SK-N-SH (cell line): ENCODE data around the gene CACNG4. TPM values are rescaled to one million over a fixed set of nuclear protein-coding genes. Genes with fewer than 3 reads are reported as not detected.

Source experiments
- CTCF ChIA-PET: fragments of 300-600, 350-600 bp; formaldehyde crosslinking; extraction: SDS; loops from one replicate; lab custom pipeline; 2021; lab: Yijun Ruan, JAX
- POLR2A ChIA-PET: fragments of 350-600 bp; sonication (Branson Sonifier 250); formaldehyde crosslinking; extraction: SDS; loops from one replicate; lab custom pipeline; 2020; ENCODE audit warnings: antibody characterized with exemption, inconsistent platforms; lab: Yijun Ruan, JAX
- DNase-seq: peaks from one replicate; pipeline ENCODE4 v3.0.0; 2012
- H2AFZ ChIP-seq: fragments of 200-600 bp; sonication (generic); 2 replicates; pipeline ENCODE4 v1.8.1; 2016; ENCODE audit warnings: antibody characterized with exemption, mild to moderate bottlenecking, low read depth
- H3F3A ChIP-seq: fragments of 200-600 bp; sonication (generic); replicated peaks from 2 replicates; pipeline ENCODE3; 2016; ENCODE audit warnings: antibody characterized with exemption, mild to moderate bottlenecking; ENCODE audit not compliant: insufficient read depth
- H3K27ac ChIP-seq, 2 experiments: fragments of 200-500 bp in 1 of 2; fragments of 200-600 bp in 1 of 2; sonication (Bioruptor generic) in 1 of 2; sonication (generic), shearing (Covaris generic) in 1 of 2; 2 replicates each; pipeline versions ENCODE4 v1.5.1 to v1.6.1; 2014 to 2016; ENCODE audit warnings: low read depth in 2 of 2, inconsistent platforms in 1 of 2, low read length in 1 of 2, mild to moderate bottlenecking in 1 of 2, mixed read lengths in 1 of 2
- H3K27me3 ChIP-seq: fragments of 200-600 bp; sonication (generic), shearing (Covaris generic); 2 replicates; pipeline ENCODE4 v1.6.1; 2016; ENCODE audit warnings: mixed run types; ENCODE audit not compliant: insufficient read depth
- H3K36me3 ChIP-seq, 2 experiments: fragments of 200-500 bp in 1 of 2; fragments of 200-600 bp in 1 of 2; sonication (Bioruptor generic) in 1 of 2; sonication (generic) in 1 of 2; replicated peaks in 1 of 2; 2 replicates each; pipeline versions ENCODE3 to v1.5.1; 2014 to 2016; ENCODE audit warnings: low read length in 1 of 2, mild to moderate bottlenecking in 1 of 2; ENCODE audit not compliant: insufficient read depth in 2 of 2, control insufficient read depth in 1 of 2
- H3K4me1 ChIP-seq, 2 experiments: fragments of 200-500 bp in 1 of 2; fragments of 200-600 bp in 1 of 2; sonication (Bioruptor generic) in 1 of 2; sonication (generic), shearing (Covaris generic) in 1 of 2; 2 replicates each; pipeline versions ENCODE4 v1.5.1 to v1.6.1; 2014 to 2016; ENCODE audit warnings: low read depth in 1 of 2, low read length in 1 of 2, mixed run types in 1 of 2; ENCODE audit not compliant: insufficient read depth in 2 of 2, control insufficient read depth in 1 of 2
- H3K4me2 ChIP-seq: fragments of 200-600 bp; sonication (generic), shearing (Covaris generic); 2 replicates; pipeline ENCODE4 v1.6.1; 2017; ENCODE audit warnings: mixed run types
- H3K4me3 ChIP-seq, 2 experiments: fragments of 200-500 bp in 1 of 2; fragments of 200-600 bp in 1 of 2; sonication (Bioruptor generic) in 1 of 2; sonication (generic), shearing (Covaris generic) in 1 of 2; 2 replicates each; pipeline versions ENCODE4 v1.5.1 to v1.8.1; 2014 to 2016; ENCODE audit warnings: low read depth in 2 of 2, inconsistent platforms in 1 of 2, low read length in 1 of 2, mild to moderate bottlenecking in 1 of 2, mixed read lengths in 1 of 2, moderate library complexity in 1 of 2
- H3K79me2 ChIP-seq: fragments of 200-600 bp; sonication (generic); 2 replicates; pipeline ENCODE4 v1.8.1; 2017; ENCODE audit warnings: mild to moderate bottlenecking; ENCODE audit not compliant: insufficient read depth
- H3K9ac ChIP-seq: fragments of 200-600 bp; sonication (generic); 2 replicates; pipeline ENCODE4 v1.6.1; 2017; ENCODE audit warnings: mixed run types
- H3K9me2 ChIP-seq: fragments of 200-600 bp; sonication (generic); 2 replicates; pipeline ENCODE4 v1.6.1; 2017; ENCODE audit warnings: mixed run types
- H3K9me3 ChIP-seq: fragments of 200-600 bp; sonication (generic); 2 replicates; pipeline ENCODE4 v1.6.1; 2017; ENCODE audit warnings: mixed run types, mild to moderate bottlenecking, moderate library complexity
- H4K20me1 ChIP-seq: fragments of 200-600 bp; sonication (generic); 2 replicates; pipeline ENCODE4 v1.6.1; 2017; ENCODE audit warnings: mild to moderate bottlenecking, mixed run types; ENCODE audit not compliant: insufficient read depth
- CTCF ChIP-seq: fragments of 200-600 bp; sonication (generic); IDR thresholded peaks from 2 replicates; pipeline ENCODE4 v1.6.1; 2017; ENCODE audit warnings: antibody characterized with exemption, mild to moderate bottlenecking, moderate library complexity
- ELF1 ChIP-seq: IDR thresholded peaks from 2 replicates; pipeline ENCODE4 v1.4.0; 2012
- EZH2phosphoT487 ChIP-seq: fragments of 200-600 bp; sonication (generic); IDR thresholded peaks from 2 replicates; pipeline ENCODE4 v1.6.1; 2017; ENCODE audit warnings: low read depth, mixed run types, mild to moderate bottlenecking, antibody characterized with exemption, moderate library complexity, borderline replicate concordance
- GATA2 ChIP-seq: sonication (generic); formaldehyde crosslinking; IDR thresholded peaks from 2 replicates; pipeline ENCODE4 v1.5.0; 2020; ENCODE audit warnings: mild to moderate bottlenecking, missing genetic modification reagents
- MEF2A ChIP-seq: IDR thresholded peaks from 2 replicates; pipeline ENCODE4 v1.4.0; 2012; ENCODE audit warnings: low read depth, borderline replicate concordance
- MXI1 ChIP-seq: IDR thresholded peaks from 2 replicates; pipeline ENCODE4 v1.6.1; 2012; ENCODE audit warnings: mild to moderate bottlenecking, low read depth, low read length, improper control_type of control experiment
- POLR2AphosphoS5 ChIP-seq: IDR thresholded peaks from 2 replicates; pipeline ENCODE4 v1.6.1; 2012; ENCODE audit warnings: low read depth, low read length
- RAD21 ChIP-seq: IDR thresholded peaks from 2 replicates; pipeline ENCODE4 v1.6.1; 2012; ENCODE audit warnings: mild to moderate bottlenecking, low read length
- RCOR1 ChIP-seq: fragments of 150-350 bp; IDR thresholded peaks from 2 replicates; pipeline ENCODE4 v1.6.1; 2017; ENCODE audit warnings: antibody characterized with exemption, low read length
- REST ChIP-seq: IDR thresholded peaks from 2 replicates; pipeline ENCODE4 v1.6.1; 2012; ENCODE audit warnings: mild to moderate bottlenecking, low read depth, low read length, moderate library complexity
- RXRA ChIP-seq: IDR thresholded peaks from 2 replicates; pipeline ENCODE4 v1.4.0; 2012; ENCODE audit warnings: low read depth, mild to moderate bottlenecking, borderline replicate concordance
- SIN3A ChIP-seq: IDR thresholded peaks from 2 replicates; pipeline ENCODE4 v1.6.1; 2012; ENCODE audit warnings: low read depth, mild to moderate bottlenecking, low read length, moderate library complexity, borderline replicate concordance
- TEAD4 ChIP-seq: IDR thresholded peaks from 2 replicates; pipeline ENCODE4 v1.4.0; 2012; ENCODE audit warnings: mild to moderate bottlenecking, borderline replicate concordance; ENCODE audit not compliant: insufficient read depth
- USF1 ChIP-seq: IDR thresholded peaks from 2 replicates; pipeline ENCODE4 v1.4.0; 2012; ENCODE audit warnings: low read depth, borderline replicate concordance
- YY1 ChIP-seq: IDR thresholded peaks from 2 replicates; pipeline ENCODE4 v1.4.0; 2012; ENCODE audit warnings: low read depth, mild to moderate bottlenecking
- WGBS: methylation state at CpG from one replicate; pipeline ENCODE4 v1.1.6; 2017; ENCODE audit warnings: low lambda C conversion rate; 5-methylcytosine and 5-hydroxymethylcytosine counted together
- polyA plus RNA-seq, 3 experiments: library from polyadenylated mRNA; depleted of rRNA; stranded (reverse); fragments of >200 nt; gene quantifications; 2 replicates each; pipeline ENCODE4 v1.2.3, GENCODE V29; 2012
- TF ChIP-seq, protein P1 (sequence below): fragments of 150-350 bp; IDR thresholded peaks from 2 replicates; pipeline ENCODE4 v1.6.1; 2016; ENCODE audit warnings: mild to moderate bottlenecking, low read depth, low read length

Gene CACNG4
- polyA plus RNA-seq, 1 of the 3 experiments (the other 2 are of a cell fraction), result 13.2 TPM

DNA sequence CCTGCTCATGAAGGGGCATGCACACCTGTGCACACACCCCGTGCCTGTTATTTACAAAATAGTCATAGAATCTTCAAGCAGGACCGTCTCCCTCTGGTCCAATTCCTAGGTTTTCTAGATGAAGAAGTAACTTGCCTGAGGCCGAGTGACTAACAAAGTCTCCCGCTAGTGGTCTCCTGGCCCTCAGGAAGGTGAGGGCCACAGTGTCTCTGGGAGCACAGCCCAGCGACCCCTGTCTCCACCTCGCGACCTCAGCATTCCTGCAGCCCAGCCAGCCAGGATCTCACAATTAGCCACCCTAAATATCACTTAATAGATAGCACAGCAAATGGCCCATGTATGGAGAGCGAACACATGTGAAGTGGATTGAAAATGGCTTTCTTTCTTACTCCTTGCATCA, 49.4 kb downstream of the CACNG4 start:
- DNase-seq, result no peak
- 79% methylated on average over 8 of the region's 8 CpGs for WGBS

GRCh38 chr17:67015001-67015400, 50.5 kb downstream of the CACNG4 start:
- no peaks in the 10 kb centered on the region for H3K27me3 ChIP-seq
- TF ChIP-seq MEF2A (no peak), SIN3A (no peak), GATA2 (no peak), EZH2phosphoT487 (no peak), YY1 (no peak), USF1 (no peak), RAD21 (no peak), ELF1 (no peak), TEAD4 (no peak), RCOR1 (no peak), REST (no peak), MXI1 (no peak), CTCF (no peak)
- TF ChIP-seq, protein P1, sequence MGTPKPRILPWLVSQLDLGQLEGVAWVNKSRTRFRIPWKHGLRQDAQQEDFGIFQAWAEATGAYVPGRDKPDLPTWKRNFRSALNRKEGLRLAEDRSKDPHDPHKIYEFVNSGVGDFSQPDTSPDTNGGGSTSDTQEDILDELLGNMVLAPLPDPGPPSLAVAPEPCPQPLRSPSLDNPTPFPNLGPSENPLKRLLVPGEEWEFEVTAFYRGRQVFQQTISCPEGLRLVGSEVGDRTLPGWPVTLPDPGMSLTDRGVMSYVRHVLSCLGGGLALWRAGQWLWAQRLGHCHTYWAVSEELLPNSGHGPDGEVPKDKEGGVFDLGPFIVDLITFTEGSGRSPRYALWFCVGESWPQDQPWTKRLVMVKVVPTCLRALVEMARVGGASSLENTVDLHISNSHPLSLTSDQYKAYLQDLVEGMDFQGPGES, result no peak
- H3K27ac ChIP-seq, result peak overlapping the region in 1 of 2 experiments; percentile 99; a peak in 2 of 4 replicates
- no peak overlapping the region for H3K9ac ChIP-seq
- peaks cover 0 to 75% of the 10 kb centered on the region in 2 experiments; a peak in 2 of 4 replicates for H3K4me1 ChIP-seq
- H2AFZ ChIP-seq, result no peak overlapping the region
- no peaks in the 10 kb centered on the region for H4K20me1 ChIP-seq
- H3K79me2 ChIP-seq, result no peaks in the 10 kb centered on the region
- H3K36me3 ChIP-seq, result no peaks in the 10 kb centered on the region
- WGBS, result 82% methylated on average over 11 of the region's 11 CpGs
- no peaks in the 10 kb centered on the region for H3K9me2 ChIP-seq
- POLR2A ChIA-PET, result no interaction called here
- no peak for DNase-seq
- CTCF ChIA-PET, result interaction anchor here (1.0 to 3.3 kb wide), 3 partner anchors 9 to 287 kb away, joined by 4 to 17 read pairs (median 4); no protein-coding TSS in a partner anchor
- H3F3A ChIP-seq, result no peaks in the 10 kb centered on the region
- no peak overlapping the region for H3K4me2 ChIP-seq
- no peaks in the 10 kb centered on the region for H3K9me3 ChIP-seq
- H3K4me3 ChIP-seq, result no peak overlapping the region

More for the DNA sequence above, 49.4 kb downstream of the CACNG4 start:
- Histone ChIP-seq H3K4me3 (no peak overlapping the region), H3F3A (no peaks in the 10 kb centered on the region), H3K27me3 (no peaks in the 10 kb centered on the region), H3K79me2 (no peaks in the 10 kb centered on the region), H3K9me2 (no peaks in the 10 kb centered on the region)
- CTCF ChIA-PET, result interaction anchor here (0.6 to 1.0 kb wide), 2 partner anchors 15 to 215 kb away, joined by 3 read pairs; no protein-coding TSS in a partner anchor
- no peak for TF ChIP-seq RXRA
- TF ChIP-seq ELF1, result no peak
- TF ChIP-seq RCOR1, result 0 out of 2 replicates have a peak, but pooled peaks have one; percentile 16
- TF ChIP-seq POLR2AphosphoS5, result no peak
- no peak for TF ChIP-seq MEF2A
- TF ChIP-seq, all 33 proteins: peak for 1
- no peaks in the 10 kb centered on the region for H4K20me1 ChIP-seq
- H3K36me3 ChIP-seq, result no peaks in the 10 kb centered on the region
- H3K9me3 ChIP-seq, result no peaks in the 10 kb centered on the region
- peaks cover 0 to 67% of the 10 kb centered on the region in 2 experiments; a peak in 2 of 4 replicates for H3K4me1 ChIP-seq
- H3K9ac ChIP-seq, result no peak overlapping the region
- peak overlapping the region in 1 of 2 experiments; percentile 56; a peak in 2 of 4 replicates for H3K27ac ChIP-seq
- H3K4me2 ChIP-seq, result no peak overlapping the region
- POLR2A ChIA-PET, result no interaction called here
- H2AFZ ChIP-seq, result no peak overlapping the region
